HCT116 (cell line): Measurements from ENCODE around the gene PPP1R14B. TPM values are rescaled to one million over a fixed set of nuclear protein-coding genes. Genes with fewer than 3 reads are reported as not detected.

Source experiments
- ATAC-seq: fragments of 200-7000 bp; cut with Tn5 transposase; 2 replicates; pipeline ENCODE4 v1.9.1; 2020; ENCODE audit warnings: mild to moderate bottlenecking, moderate library complexity
- BruUV-seq: library from RNA; stranded (reverse); fragments of 400-500 nt; replicated peaks from 2 replicates; lab custom pipeline; 2021; lab: Mats Ljungman, UMichigan
- CTCF ChIA-PET: fragments of 300-600 bp; sonication (Branson Sonifier 250); formaldehyde crosslinking; loops from one replicate; lab custom pipeline; 2021; ENCODE audit warnings: antibody characterized with exemption; lab: Charles Lee
- POLR2A ChIA-PET: fragments of 300-600, 350-600 bp; sonication (Branson Sonifier 250); formaldehyde crosslinking; loops from one replicate; lab custom pipeline; 2021; ENCODE audit warnings: antibody characterized with exemption; lab: Charles Lee
- RAD21 ChIA-PET, 2 experiments: fragments of 300-600 bp; sonication (Branson Sonifier 250); formaldehyde crosslinking; loops; one replicate each; lab custom pipeline; 2023; ENCODE audit warnings: low total read pairs in 2 of 2; ENCODE audit not compliant: uncharacterized antibody in 2 of 2, unreplicated experiment in 2 of 2, low non-redundant PET in 1 of 2; lab: Charles Lee
- DNase-seq: peaks from one replicate; pipeline ENCODE4 v3.0.0-alpha.2; 2010; ENCODE audit warnings: low read depth, low spot score
- H2AFZ ChIP-seq: fragments of 200-600 bp; shearing (Covaris generic), sonication (generic); 2 replicates; pipeline ENCODE4 v1.6.1; 2017; ENCODE audit warnings: low read depth, mixed run types, mixed read lengths, antibody characterized with exemption, low read length; ENCODE audit not compliant: poor library complexity, severe bottlenecking
- H3K27ac ChIP-seq: 2 replicates; pipeline ENCODE4 v1.5.1; 2012; ENCODE audit warnings: low read depth, low read length
- H3K27me3 ChIP-seq: fragments of 200-600 bp; sonication (generic); 2 replicates; pipeline ENCODE4 v1.6.1; 2016; ENCODE audit warnings: mixed run types, low read length, mixed read lengths; ENCODE audit not compliant: insufficient read depth
- H3K36me3 ChIP-seq, 2 experiments: fragments of 200-500 bp in 1 of 2; fragments of 200-600 bp in 1 of 2; sonication (Bioruptor generic) in 1 of 2; sonication (generic) in 1 of 2; 2 replicates each; pipeline versions ENCODE4 v1.5.1 to v1.6.1; 2014 to 2016; ENCODE audit warnings: low read length in 2 of 2, inconsistent platforms in 1 of 2, mixed read lengths in 1 of 2, mixed run types in 1 of 2; ENCODE audit not compliant: insufficient read depth in 2 of 2, control insufficient read depth in 1 of 2
- H3K4me1 ChIP-seq, 2 experiments: fragments of 200-600 bp in 1 of 2; sonication (generic) in 1 of 2; 2 replicates each; pipeline versions ENCODE4 v1.5.1 to v1.6.1; 2012 to 2017; ENCODE audit warnings: low read length in 2 of 2, inconsistent platforms in 1 of 2, mild to moderate bottlenecking in 1 of 2, mixed read lengths in 1 of 2, mixed run types in 1 of 2, moderate library complexity in 1 of 2; ENCODE audit not compliant: insufficient read depth in 2 of 2, control insufficient read depth in 1 of 2
- H3K4me2 ChIP-seq: fragments of 200-600 bp; sonication (generic); 2 replicates; pipeline ENCODE4 v1.6.1; 2017; ENCODE audit warnings: mixed run types, low read length, mixed read lengths
- H3K4me3 ChIP-seq, 2 experiments: fragments of 200-600 bp in 1 of 2; sonication (generic) in 1 of 2; replicated peaks in 1 of 2; 2 replicates each; pipeline ENCODE4 v1.5.1; 2011 to 2016; ENCODE audit warnings: low read length in 2 of 2, control low read depth in 1 of 2, low read depth in 1 of 2, mild to moderate bottlenecking in 1 of 2, mixed read lengths in 1 of 2, mixed run types in 1 of 2
- H3K79me2 ChIP-seq: fragments of 200-600 bp; sonication (generic); 2 replicates; pipeline ENCODE4 v1.6.1; 2017; ENCODE audit warnings: mild to moderate bottlenecking, mixed run types, low read length, moderate library complexity, mixed read lengths; ENCODE audit not compliant: insufficient read depth
- H3K9ac ChIP-seq: fragments of 200-600 bp; sonication (generic); 2 replicates; pipeline ENCODE4 v1.6.1; 2016; ENCODE audit warnings: low read length, mixed read lengths
- H3K9me2 ChIP-seq: fragments of 200-600 bp; sonication (generic), shearing (Covaris generic); 2 replicates; pipeline ENCODE4 v1.6.1; 2017; ENCODE audit warnings: mixed run types, mild to moderate bottlenecking, moderate library complexity; ENCODE audit not compliant: insufficient read depth
- H3K9me3 ChIP-seq, 2 experiments: fragments of 200-500 bp in 1 of 2; fragments of 200-600 bp in 1 of 2; sonication (Bioruptor generic) in 1 of 2; sonication (generic) in 1 of 2; 2 replicates each; pipeline ENCODE4 v1.6.1; 2014 to 2017; ENCODE audit warnings: low read length in 2 of 2, mixed read lengths in 2 of 2, inconsistent platforms in 1 of 2, low read depth in 1 of 2, mild to moderate bottlenecking in 1 of 2, mixed run types in 1 of 2, moderate library complexity in 1 of 2; ENCODE audit not compliant: control insufficient read depth in 1 of 2, insufficient read depth in 1 of 2
- H4K20me1 ChIP-seq: fragments of 200-600 bp; sonication (generic), shearing (Covaris generic); 2 replicates; pipeline ENCODE4 v1.6.1; 2017; ENCODE audit warnings: mixed run types, mild to moderate bottlenecking, moderate library complexity; ENCODE audit not compliant: insufficient read depth
- ATF3 ChIP-seq: IDR thresholded peaks from 2 replicates; pipeline ENCODE4 v1.6.1; 2012
- CEBPB ChIP-seq: IDR thresholded peaks from 2 replicates; pipeline ENCODE4 v1.6.1; 2012; ENCODE audit warnings: low read depth
- CTCF ChIP-seq, 3 experiments: fragments of 200-600 bp in 1 of 3; sonication (generic) in 1 of 3; IDR thresholded peaks in 2 of 3; conservative IDR thresholded peaks in 1 of 3; 2 replicates each; pipeline ENCODE4 v1.5.1; 2012 to 2017; ENCODE audit warnings: low read depth in 2 of 3, low read length in 2 of 3, antibody characterized with exemption in 1 of 3, borderline replicate concordance in 1 of 3, control low read depth in 1 of 3, mild to moderate bottlenecking in 1 of 3, mixed read lengths in 1 of 3, mixed run types in 1 of 3, moderate library complexity in 1 of 3; ENCODE audit not compliant: insufficient read depth in 1 of 3
- EGR1 ChIP-seq: IDR thresholded peaks from 2 replicates; pipeline ENCODE4 v1.6.1; 2012; ENCODE audit warnings: low read depth
- EZH2 ChIP-seq: fragments of 200-600 bp; sonication (generic); IDR thresholded peaks from 2 replicates; pipeline ENCODE4 v1.6.1; 2017; ENCODE audit warnings: antibody characterized with exemption, mixed run types
- EZH2phosphoT487 ChIP-seq: fragments of 200-600 bp; IDR thresholded peaks from 2 replicates; pipeline ENCODE4 v1.6.1; 2018; ENCODE audit warnings: antibody characterized with exemption, borderline replicate concordance
- MAX ChIP-seq: IDR thresholded peaks from 2 replicates; pipeline ENCODE4 v1.6.1; 2012
- POLR2A ChIP-seq: IDR thresholded peaks from 2 replicates; pipeline ENCODE4 v1.7.0; 2011; ENCODE audit warnings: borderline replicate concordance; ENCODE audit not compliant: insufficient read depth, insufficient read length; ENCODE audit errors: extremely low read depth
- POLR2AphosphoS5 ChIP-seq: IDR thresholded peaks from 2 replicates; pipeline ENCODE4 v1.6.1; 2011; ENCODE audit warnings: mild to moderate bottlenecking, low read depth, low read length, moderate library complexity
- RAD21 ChIP-seq: IDR thresholded peaks from 2 replicates; pipeline ENCODE4 v1.6.1; 2012; ENCODE audit warnings: low read depth, mild to moderate bottlenecking
- SIN3A ChIP-seq: IDR thresholded peaks from 2 replicates; pipeline ENCODE4 v1.6.1; 2012; ENCODE audit warnings: low read depth
- SP1 ChIP-seq: IDR thresholded peaks from 2 replicates; pipeline ENCODE4 v1.6.1; 2012; ENCODE audit warnings: low read depth
- YY1 ChIP-seq: IDR thresholded peaks from 2 replicates; pipeline ENCODE4 v1.6.1; 2011; ENCODE audit warnings: low read length, low read depth, moderate library complexity, mild to moderate bottlenecking; ENCODE audit not compliant: insufficient replicate concordance; ENCODE audit errors: extremely low read depth
- ZBTB33 ChIP-seq: IDR thresholded peaks from 2 replicates; pipeline ENCODE4 v1.6.1; 2011; ENCODE audit warnings: mild to moderate bottlenecking, low read length, moderate library complexity; ENCODE audit not compliant: insufficient replicate concordance; ENCODE audit errors: extremely low read depth
- intact Hi-C: fragments of 100-400 bp; cut with micrococcal nuclease; formaldehyde crosslinking; loops from 2 replicates; pipeline ENCODE4 v1.10.0; 2022
- total RNA-seq: library from RNA; stranded (reverse); gene quantifications from one replicate; pipeline ENCODE4 v1.2.1, GENCODE V29; 2021; ENCODE audit not compliant: unreplicated experiment

PPP1R14B gene
- total RNA-seq, 1 experiment from 2014 or later, result 332 TPM

- POLR2A ChIA-PET, result interaction anchor here (1.1 kb wide), 1 partner anchor 13 kb away, joined by 3 read pairs; no protein-coding TSS in a partner anchor
Observed at GRCh38 chr11:64255135-64256128, 8.7 kb upstream of the PPP1R14B start.

More at GRCh38 chr11:64255135-64256128, 8.7 kb upstream of the PPP1R14B start:
- H3K4me3 ChIP-seq, result no peak overlapping the region
- no TSS peak for BruUV-seq
- no peaks in the 10 kb centered on the region for H3K9me3 ChIP-seq
- peaks cover 27 to 41% of the 10 kb centered on the region in 2 experiments; a peak in 3 of 4 replicates for H3K36me3 ChIP-seq
- H3K9me2 ChIP-seq, result no peaks in the 10 kb centered on the region
- no peak overlapping the region for H3K27ac ChIP-seq
- DNase-seq (no peak), ATAC-seq (no peak)
- H3K9ac ChIP-seq, result no peak overlapping the region
- no peaks in the 10 kb centered on the region for H3K27me3 ChIP-seq
- peaks cover 16 to 37% of the 10 kb centered on the region in 2 experiments for H3K4me1 ChIP-seq
- no peak overlapping the region for H3K4me2 ChIP-seq
- no peaks in the 10 kb centered on the region for H4K20me1 ChIP-seq
- RAD21 ChIA-PET, result no interaction called here
- intact Hi-C loops, result no loop called here
- TF ChIP-seq YY1, result no peak
- no peak for TF ChIP-seq MAX
- TF ChIP-seq POLR2A, result no peak
- TF ChIP-seq SIN3A, result no peak
- no peak for TF ChIP-seq EZH2
- TF ChIP-seq CTCF (IDR thresholded peaks at IDR 0.05 in 2 of 3, conservative IDR thresholded peaks at IDR 0.05 in 1 of 3; ENCODE audit: borderline replicate concordance in 1 of 3, insufficient read depth in 1 of 3, low read depth in 2 of 3, low read length in 2 of 3), result no peak
- no peak for TF ChIP-seq ATF3
- TF ChIP-seq POLR2AphosphoS5, result no peak
- TF ChIP-seq RAD21, result no peak
- TF ChIP-seq ZBTB33, result no peak
- no peak for TF ChIP-seq EGR1
- TF ChIP-seq SP1, result no peak
- no peak for TF ChIP-seq CEBPB
- no peak for TF ChIP-seq EZH2phosphoT487
- no peak overlapping the region for H2AFZ ChIP-seq
- H3K79me2 ChIP-seq, result peaks cover 41% of the 10 kb centered on the region
- CTCF ChIA-PET, result interaction anchor here (1.1 kb wide), 1 partner anchor 49 kb away, joined by 3 read pairs; no protein-coding TSS in a partner anchor
